Retinal pigment epithelial cell (primary cell): Measurements from ENCODE around the gene COBL.
A peak's percentile ranks its signal among the peaks of the same experiment; 100 is the strongest.

ENCODE experiments used
- DNase-seq: peaks from one replicate; pipeline ENCODE4 v3.0.0-alpha.2; 2010; ENCODE audit warnings: low read depth
- H3K4me3 ChIP-seq: 2 replicates; pipeline ENCODE4 v1.5.1; 2011; ENCODE audit warnings: mild to moderate bottlenecking, low read length, control low read depth, moderate library complexity
- TF ChIP-seq, protein P1 (sequence below): conservative IDR thresholded peaks from 2 replicates; pipeline ENCODE4 v1.5.1; 2011; ENCODE audit warnings: low read depth, low read length, control low read depth, inconsistent platforms

COBL gene

DNA sequence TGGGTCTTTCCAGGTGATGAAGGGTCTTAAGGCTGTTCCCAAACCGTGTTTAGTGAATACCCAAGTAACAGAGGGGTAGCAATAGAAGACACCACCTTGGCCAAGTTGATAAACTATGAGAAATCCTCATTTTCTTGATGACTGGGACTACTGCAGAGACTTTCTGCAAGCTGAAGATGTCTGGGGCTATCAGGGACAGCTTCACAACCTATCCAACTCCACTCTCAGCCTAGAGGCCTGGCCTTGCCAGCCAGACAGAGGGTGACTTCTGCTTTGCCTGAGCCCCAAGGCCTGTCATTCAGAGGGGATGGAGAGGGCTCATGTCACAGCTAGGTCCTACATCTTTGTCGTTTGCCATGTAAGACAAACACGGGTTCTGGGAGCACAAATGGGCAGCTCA is 278.0 kb downstream of the COBL start:
- TF ChIP-seq, protein P1, sequence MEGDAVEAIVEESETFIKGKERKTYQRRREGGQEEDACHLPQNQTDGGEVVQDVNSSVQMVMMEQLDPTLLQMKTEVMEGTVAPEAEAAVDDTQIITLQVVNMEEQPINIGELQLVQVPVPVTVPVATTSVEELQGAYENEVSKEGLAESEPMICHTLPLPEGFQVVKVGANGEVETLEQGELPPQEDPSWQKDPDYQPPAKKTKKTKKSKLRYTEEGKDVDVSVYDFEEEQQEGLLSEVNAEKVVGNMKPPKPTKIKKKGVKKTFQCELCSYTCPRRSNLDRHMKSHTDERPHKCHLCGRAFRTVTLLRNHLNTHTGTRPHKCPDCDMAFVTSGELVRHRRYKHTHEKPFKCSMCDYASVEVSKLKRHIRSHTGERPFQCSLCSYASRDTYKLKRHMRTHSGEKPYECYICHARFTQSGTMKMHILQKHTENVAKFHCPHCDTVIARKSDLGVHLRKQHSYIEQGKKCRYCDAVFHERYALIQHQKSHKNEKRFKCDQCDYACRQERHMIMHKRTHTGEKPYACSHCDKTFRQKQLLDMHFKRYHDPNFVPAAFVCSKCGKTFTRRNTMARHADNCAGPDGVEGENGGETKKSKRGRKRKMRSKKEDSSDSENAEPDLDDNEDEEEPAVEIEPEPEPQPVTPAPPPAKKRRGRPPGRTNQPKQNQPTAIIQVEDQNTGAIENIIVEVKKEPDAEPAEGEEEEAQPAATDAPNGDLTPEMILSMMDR = no peak
- DNase-seq = no peak
- no peak overlapping the region for H3K4me3 ChIP-seq

DNA sequence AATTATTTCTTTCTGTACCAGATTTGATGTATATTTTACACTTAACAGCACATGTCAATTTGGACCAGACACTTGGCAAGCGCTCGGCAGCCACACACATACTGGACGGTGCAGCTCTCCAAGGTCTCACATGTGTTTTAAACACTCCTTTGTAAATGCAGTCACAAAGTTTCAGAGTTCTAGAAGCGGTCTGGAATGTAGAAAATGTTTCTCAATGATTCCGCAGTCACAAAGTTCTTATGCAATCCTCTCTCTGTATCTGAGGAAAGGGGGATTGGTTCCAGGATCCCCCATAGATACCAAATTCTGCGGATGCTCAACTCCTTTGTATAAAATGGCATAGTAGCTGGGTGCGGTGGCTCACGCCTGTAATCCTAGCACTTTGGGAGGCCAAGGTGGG is 280.9 kb downstream of the COBL start:
- DNase-seq = no peak
- no peak overlapping the region for H3K4me3 ChIP-seq
- TF ChIP-seq, protein P1 = no peak

DNA sequence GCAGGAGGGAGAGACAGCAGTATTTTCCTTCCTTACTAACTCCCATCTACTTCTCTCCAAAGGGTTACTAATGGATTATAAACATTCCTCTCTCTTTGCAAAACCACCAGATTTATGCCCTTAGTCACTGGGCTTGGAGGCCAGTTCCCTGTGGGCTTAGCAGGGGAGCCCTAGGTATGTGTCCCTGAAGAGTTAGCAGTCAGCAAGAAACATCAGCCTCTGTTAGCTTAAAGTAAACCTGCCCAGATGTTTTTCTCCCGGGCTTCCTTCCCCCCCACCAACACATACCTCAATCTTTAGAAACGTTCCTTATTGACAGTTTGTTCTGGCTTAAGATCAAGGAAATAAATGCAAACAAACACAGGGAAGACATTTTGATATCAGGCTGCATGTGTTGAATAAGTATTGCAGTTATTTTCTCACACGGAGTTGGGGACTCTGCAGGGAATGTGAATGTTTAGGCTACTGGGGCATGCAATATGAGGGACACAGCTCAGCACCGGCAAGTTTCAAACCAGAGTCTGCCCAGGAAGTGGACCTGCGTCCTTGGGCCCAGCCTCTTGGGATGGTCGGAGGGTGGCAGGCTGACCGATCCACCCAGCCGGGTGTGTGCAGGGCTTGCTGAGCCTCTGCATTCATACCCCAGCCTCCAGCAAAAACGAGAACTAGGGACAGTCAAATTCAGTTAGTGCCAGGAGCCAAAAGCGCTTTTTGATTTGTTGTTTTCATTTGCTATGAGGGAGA is 281.9 kb downstream of the COBL start:
- DNase-seq = peak; percentile 82
- no peak overlapping the region for H3K4me3 ChIP-seq
- TF ChIP-seq, protein P1 = no peak

DNA sequence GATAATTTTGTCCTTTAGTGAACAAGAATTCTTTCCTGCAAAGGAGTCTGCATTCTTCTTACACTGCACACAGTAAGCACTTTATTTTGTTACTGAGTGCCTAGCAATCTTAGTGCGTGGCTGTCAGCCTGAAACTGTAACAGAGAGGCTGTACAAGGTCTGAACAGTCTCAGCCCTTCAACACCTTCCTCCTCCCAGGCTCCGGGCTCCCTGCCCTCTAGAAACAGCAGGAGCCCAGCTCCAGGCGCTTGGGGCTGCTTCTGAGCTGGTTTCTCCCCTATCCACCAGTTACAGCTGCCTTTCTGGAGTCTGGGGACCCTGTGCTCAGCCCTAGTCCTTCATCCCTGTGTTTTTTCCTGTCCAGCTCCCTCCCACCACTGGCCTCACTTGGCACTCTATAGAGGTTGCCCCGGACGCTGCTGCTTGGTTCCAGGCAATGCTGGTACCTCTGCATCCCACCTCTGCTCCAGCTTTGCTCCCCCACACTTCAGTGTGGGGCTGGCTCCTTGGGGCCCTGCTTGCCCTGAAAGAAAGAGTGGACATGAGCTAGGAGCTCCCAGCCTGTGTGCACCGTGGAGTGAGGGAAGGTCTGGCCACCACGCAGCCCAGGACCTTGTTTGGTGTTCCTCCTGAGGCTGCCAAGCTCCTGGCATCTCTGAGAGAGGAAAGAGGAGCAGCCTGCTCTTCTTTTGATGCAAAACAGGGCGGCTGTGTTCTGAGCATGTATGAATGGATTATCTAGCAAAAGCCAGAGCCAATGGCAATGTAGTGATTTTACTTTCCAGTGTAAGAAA is 282.7 kb downstream of the COBL start:
- DNase-seq = no peak
- TF ChIP-seq, protein P1 = no peak
- peak overlapping the region; percentile 9 for H3K4me3 ChIP-seq

DNA sequence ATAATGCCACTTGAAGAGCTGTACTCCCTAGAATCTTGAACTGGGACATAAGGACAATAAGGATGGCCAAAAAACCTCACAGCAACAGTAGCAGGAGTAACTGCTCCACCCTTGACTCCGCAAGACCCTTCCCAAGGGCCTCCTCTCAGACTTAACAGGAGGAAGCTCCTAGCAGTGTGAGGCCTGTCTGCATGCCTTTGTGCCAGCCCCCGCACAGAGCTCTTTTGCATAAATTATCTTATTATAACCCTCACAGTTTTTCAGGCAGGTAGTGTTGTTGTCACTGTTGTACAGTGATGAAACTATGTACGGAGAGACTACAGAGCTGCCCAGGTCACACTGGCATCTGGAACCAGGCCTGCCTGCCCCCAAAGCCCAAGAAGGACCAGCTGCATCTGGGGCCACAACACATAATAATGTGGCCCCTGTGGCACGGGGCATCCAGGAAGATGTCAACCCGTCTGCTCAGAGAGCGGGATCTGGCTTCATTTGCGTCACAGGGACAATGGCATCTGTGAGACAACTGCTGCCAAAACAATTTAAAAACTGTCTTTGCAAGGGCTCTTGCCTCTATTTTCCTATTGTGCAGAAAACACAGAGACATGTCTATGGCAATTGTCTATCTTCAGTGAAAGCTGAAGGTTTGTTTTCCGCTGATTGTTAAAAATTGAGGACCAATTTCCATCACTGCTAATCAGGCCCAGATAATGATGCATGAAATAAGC is 284.7 kb downstream of the COBL start:
- no peak for DNase-seq
- TF ChIP-seq, protein P1 = no peak
- no peak overlapping the region for H3K4me3 ChIP-seq

DNA sequence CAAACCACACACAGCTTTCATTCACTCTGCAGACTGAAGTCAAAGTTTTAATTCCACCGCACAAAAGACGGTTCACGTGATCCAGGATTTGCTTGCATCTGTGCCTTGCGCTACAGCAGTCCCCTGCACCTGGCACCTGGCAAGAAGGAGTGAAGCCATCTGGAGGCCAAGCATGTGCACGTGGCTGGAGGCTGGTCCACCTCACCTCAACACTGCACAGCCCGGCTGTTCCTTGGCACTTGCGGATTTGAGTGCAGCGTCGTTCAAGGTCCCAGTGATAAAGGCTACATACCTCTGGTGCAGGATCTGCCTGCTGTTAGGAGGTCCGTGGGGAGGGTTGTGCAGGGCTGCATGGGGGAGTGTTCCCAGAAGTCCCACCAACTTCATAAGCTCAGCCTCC is 285.4 kb downstream of the COBL start:
- TF ChIP-seq, protein P1 = no peak
- no peak overlapping the region for H3K4me3 ChIP-seq
- DNase-seq = no peak
